HG03045 (cell line): ENCODE results near the gene KCNK16.

Experiments
- ATAC-seq: cut with Tn5 transposase; IDR thresholded peaks from one replicate; pipeline ENCODE4 v1.9.1; 2021; ENCODE audit warnings: mild to moderate bottlenecking, moderate library complexity; ENCODE audit not compliant: unreplicated experiment

The KCNK16 gene

DNA sequence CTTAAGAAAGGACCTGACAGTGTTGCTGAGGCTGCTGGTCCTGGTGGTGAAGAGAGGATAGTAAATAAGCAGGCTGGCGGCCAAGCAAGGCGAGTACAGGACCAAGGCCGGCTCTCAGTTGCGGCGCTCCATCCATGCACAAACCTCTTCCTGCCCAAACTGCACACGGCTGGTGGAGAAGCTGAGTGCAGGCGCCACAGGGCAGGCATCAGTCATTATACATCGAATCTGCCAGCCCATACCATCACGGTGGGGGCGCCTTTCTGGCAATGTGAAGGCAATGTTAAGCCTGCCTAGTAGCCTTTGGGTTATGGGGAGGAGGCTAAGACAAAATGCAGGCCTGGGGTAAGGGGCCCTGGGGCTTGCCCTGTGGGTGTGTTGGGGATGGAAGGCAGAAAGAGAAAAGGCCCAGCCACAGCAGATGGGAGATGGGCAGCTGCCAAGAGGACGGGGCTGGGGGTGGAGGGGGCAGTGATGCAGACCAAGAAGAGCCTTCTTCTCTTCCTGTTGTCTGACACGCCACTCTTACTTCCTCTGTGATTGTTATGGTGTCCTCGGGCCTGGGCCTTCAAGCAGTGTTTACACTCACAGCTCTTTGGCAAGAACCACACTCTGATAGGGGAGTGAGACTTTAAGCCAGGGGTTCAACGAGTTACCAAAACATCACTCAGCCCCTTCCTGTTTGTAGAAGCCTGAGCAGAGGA, 20.3 kb upstream of the KCNK16 start:
- no peak for ATAC-seq

DNA sequence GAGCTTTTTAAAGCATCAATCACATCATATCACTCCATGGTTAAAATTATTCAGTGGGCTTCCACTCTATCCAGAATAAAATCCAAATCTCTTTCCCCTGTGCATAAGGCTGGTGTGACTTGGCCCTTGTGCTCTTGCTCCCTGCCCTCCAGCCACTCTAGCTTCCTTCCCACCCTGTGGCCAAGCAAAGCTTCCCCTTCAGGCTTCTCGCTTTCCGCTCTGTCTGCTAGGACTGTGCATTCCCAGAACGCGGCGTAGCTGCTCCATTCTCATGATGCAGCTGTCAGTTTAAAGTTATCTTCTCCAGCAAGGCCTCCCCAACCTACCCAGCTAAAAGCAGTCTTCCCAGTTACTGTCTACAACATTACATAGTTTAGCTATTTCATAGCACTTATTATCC, 19.4 kb upstream of the KCNK16 start:
- ATAC-seq, result no peak

DNA sequence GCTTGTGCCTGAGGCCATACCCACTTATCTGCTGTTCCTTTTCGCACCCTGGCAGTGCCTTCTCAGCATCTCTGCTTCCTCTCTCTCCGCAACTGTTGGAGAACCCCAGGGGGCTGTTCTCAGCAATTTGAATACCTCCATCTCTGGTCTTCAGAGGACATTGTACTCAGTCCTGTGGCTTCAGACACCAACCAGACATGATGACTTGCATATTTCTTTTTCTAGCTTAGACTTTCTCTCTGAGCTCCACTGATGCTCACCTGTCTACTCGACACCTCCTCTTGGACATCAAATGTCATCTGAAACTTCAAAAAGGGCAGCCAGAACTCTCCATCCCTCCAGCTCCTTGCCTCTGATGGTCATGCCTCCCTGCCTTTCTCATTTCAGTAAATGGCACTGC, 18.9 kb upstream of the KCNK16 start:
- ATAC-seq, result no peak

DNA sequence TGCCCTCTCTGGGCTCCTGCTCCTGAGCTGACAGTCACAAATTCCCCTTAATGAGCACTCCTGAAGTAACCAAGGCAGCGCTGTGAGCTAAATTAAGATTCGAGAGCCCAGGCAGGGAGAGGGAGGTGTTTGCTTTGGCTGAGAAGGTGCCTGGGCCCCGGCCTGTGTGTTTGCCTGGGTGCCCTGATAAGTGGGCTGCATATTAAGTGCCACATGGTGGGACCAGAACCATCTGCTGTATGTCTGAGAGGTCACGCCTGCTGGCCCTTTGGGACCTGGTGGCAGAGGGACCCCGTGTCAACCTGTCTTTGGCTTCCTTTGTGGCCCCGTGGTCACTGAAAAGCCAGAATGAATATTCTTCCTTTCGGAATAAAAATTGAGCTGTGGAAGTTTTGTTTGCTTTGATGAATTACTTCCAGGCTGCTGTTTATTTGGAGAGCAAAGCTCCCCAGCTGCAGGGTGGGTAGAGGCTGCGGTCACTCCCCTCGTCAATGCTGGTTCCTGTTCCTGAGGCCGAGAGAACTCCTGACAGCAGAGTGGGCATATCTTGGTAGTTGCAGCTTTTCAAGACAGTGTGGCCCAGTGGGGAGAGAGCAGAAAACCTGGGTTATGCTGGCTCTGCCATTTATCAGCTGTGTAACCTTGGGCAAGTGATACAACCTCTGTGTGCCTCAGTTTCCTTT, 17.5 kb upstream of the KCNK16 start:
- ATAC-seq, result no peak

DNA sequence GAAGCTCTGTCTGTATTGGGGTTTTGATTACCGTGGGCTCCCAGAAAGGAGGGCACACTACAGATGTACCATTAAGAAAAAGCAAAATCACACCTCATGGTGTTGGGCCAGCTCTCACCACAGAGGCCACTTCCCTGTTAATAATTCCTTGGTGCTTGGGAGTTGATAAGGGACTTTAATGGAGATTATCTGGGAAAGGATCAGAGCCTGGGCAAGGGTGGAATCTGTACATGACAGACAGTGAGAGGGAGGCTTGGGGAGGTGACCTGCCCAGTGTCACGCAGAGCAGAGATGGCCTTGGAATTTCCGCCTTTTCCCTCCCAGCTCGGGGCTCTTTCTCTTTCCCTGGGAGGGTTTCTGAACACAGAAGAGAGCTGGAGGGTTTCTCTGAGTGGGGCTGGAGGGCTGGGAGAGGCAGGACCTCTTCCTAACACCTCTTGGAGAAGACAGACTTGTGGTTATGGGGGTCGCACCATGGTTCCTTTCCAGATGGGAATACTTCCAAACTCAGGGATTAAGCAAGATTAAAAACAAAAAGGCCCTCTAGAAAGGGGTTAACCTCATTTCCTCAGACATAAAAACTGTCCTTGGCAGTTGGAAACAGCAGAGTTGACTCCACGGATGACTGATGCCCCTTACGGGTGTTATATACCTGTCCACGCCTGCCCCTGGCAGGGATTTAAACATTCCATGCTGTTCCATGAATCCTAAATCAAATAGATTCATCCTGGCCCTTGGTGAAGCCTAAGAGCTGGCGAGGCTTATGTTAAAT, 16.8 kb upstream of the KCNK16 start:
- no peak for ATAC-seq

DNA sequence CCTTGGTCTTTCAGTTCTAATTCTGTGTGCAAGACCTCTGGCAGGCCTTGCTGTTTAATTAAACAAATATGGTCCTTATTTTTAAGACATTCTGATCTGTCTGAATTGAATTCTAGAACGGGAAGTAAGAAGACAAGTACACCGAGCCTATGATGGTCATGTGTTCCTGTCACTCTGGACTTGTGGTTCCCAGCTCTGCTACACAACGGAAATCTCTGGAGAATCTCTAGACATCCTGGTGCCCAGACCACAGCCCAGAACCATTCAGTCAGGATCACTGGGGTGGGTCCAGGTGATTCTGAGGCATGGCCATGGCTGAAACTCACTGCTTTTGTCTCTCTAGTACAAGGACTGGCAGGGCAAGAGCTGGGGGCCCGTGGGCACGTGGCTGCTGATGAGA, 15.9 kb upstream of the KCNK16 start:
- no peak for ATAC-seq

DNA sequence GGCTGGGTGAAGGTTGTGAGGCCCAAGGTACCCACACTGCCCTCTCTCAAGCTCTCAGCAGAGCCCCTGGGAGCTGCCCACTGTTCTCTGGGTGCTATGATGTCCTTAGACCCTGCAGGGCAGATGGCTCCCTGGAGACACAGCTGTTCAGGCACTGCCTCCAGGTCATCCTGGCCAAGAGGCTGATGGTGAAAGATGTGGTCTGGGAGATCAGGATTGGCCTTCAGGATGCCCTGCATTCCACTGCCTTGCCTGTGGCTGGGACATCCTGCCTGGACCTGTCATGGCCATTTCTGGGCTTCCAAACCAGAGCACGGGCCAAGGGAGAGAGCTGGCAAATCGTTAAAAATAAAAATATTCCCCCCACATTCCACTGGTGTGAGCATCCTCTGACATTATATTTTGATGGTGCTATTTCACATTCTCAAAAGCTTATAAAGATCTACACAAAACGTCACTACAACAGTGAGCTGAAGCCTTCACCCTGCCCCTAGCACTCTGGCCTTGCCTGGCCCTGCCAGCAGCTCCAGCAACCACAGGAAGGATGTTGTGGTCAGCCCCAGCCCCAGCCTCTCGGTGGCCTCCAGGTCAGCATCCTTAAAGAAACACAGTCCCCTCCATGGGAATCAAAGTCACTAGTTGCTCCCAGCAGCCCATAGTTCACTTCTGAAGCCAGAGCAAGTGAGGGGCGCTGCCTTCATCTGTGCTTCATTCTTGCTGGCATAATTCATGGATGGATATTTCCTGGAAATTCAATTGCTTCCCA, 13.5 kb upstream of the KCNK16 start:
- no peak for ATAC-seq

DNA sequence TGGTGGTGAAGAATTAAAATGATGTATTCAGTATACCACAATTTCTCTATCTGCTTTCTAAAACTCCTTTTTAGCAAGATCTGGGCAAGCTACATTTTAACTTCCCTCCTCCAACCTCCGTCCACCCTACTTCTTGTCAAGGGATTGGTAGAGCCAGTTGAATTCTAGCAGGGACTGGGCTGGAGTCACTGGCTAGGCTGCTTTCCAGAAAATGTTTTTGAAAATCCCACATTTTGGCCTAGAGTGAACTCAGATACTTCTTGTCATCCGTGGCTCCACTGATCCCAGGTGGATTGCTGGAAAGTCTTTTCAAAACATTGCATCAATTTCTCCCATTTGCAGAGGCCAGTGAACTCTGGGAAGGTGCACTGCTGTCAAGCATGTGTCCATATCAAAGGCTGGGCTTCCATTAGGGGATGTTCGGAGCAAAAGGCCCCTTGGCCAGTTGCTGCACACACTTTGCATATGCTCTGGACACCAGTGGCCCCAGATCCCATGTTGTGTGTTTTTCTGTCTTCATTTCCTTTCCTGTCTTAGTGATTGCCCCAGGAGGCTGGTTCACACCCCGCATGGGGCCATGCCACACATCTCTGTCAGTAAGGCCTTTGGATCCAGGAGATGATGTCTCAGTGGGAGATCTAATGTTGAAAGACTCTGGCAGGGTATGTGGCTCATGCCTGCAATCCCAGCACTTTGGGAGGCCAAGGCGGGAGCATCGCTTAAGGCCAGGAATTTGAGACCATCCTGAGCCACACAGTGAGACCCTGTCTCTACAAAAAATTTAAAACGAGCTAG, 11.3 kb upstream of the KCNK16 start:
- ATAC-seq, result no peak

DNA sequence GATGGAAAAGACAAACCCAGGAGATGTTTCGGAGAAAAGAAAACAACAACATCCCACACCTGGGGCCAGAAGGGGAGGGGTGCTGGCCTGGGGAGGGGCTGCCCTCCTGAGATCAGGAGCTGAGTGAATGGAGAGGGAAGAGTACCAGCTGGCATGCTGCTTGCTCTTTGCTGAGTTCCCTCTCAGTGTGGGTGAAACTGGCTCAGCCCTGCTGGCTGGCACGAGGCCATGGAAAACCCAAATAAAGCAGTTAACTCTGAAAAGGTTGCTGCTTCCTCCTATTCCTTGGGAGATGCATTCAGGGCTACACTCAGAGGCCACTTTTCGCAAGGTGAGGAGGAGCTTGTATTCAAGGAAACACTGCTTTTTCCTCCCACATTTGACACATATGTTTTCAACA, 8.0 kb upstream of the KCNK16 start:
- ATAC-seq, result no peak

DNA sequence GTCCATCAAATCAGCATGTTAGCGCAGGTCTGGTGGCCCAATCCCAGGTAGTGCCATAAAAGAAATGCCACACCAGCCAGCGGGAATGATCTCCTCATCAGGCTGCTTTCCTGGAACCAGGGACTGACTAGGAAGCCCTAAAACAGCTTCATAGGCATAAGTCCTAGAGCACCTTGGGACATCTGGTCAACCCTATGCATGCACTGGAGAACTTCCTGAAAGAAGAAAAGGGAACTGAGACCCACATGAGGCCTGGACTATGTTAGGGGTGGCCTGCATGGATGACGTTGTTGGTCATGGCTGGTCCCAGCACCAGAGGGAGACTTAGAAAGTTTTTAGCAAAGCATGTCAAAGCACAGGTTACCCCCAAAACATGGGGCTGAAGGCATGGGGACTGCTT, 7.6 kb upstream of the KCNK16 start:
- no peak for ATAC-seq

DNA sequence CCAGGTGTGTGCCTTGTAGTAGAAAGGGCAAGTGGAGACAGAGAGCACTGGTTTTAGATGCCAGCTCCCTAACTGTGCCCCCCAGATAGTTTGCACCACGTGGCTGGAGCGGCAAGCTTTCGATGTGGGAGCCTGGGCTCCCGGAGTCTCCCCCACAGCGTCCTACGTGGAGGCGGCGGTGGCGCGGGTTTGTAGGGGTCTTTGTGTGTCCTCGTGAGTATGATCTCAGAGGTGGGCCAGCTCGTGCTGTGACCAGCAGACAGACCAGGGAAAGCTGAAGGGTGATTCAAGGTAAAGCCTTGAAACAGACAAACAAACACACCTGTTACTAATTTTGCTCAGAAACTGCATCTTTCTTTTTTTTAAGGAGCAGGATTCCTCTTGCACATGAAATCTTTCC, 5.6 kb upstream of the KCNK16 start:
- ATAC-seq, result no peak

DNA sequence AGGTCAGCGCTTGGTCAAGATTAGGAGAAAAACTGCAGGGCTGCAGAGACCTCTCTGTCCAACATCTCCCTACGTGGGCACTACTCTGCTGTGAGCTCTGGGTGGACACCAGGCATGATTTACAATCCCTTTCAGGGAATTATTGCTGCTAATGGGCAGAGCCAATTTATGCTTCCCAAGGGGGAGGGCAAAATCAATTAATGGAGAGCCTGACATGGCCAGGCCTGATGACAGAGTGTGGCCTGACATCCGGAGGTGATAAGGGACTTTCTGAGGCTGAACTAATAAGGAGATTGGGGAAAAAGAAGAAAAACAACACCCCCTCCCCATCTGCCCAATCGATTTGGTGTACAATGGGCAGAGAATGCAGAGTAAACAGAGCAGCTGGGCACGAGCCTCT, 5.0 kb upstream of the KCNK16 start:
- no peak for ATAC-seq

DNA sequence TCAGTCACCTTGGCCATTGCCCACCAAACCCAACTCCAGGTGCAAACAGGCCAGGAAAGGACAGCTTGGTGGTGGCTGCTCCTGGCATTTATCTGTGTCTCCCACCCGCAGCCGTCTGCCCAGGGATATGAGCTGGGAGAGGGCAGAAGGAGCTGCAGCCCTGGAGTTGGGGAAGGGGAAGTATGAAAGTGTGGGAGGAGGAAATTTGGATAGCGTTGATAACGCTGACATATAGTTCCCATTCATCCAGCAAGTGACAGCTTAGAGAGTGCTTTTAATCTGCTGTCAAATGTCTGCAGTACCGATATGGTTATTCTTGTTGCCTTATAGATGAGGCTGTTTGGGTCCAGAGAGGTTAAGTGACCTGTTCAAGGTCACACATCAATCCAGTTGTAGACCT, 741 bp downstream of the KCNK16 start:
- no peak for ATAC-seq

DNA sequence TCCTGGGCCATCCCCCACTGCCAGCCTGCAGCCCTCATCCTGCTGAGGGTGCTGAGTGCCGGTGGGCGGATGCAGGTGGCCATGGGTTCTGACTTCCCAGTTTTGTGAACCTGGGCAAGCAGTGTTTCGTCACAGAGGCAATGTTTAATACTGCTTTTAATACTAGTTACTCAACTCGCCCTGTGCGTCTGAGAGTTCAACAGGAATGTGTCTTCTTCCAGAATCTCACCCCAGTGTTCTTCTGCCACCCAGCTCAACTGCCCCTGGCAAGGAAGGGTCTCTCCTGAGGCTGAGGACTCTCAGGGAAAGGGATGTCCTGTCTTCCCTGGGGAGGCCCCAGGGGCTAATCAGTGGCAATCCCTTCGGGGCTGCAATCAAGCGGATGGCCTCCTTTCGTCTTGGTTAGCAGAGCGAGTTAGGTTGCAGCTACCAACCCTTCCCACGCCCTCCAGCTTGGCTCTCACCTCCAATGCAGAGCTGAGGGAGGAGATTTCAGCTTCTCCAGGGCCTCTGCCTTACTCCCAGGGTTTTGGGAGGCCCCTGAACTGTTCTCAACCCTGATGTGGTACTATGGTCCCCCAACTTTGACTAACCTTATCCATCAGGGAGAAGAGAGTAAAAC, 2.0 kb downstream of the KCNK16 start:
- ATAC-seq, result no peak

DNA sequence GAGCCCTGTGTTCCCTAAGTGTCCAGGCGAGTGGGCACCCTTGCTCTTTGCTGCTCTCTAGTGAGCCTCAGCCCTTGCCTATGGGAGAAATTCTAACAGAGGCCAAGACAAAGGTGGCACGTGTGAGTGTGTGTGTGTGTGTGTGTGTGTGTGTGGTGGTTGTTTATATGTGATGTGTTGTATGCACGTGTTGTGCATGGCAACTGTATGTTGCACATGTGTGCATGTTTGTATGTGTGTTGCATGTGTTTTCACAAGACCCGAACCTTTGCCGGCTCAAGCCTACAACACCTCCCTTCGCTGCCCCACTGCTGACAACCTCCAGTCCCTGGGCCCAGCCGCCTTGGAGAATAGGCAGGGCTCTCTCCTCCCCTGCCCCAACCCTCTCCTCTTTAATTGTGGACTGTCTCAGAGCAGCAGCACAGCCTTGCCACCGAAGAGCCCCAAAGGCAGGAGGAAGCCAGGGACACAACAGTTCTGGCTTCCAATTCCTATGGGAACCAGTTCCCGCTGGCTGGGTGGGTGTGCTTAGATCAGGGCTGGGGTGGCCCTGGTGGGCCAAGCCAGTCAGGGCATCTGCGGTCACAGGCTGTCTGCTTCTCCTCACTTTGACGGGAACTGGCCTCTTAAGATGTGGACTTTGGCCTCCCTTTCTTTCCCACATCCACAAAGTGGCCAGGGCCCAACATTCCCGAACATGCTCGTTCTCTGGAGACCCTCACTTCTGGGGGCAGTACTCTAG, 2.7 kb downstream of the KCNK16 start:
- no peak for ATAC-seq

DNA sequence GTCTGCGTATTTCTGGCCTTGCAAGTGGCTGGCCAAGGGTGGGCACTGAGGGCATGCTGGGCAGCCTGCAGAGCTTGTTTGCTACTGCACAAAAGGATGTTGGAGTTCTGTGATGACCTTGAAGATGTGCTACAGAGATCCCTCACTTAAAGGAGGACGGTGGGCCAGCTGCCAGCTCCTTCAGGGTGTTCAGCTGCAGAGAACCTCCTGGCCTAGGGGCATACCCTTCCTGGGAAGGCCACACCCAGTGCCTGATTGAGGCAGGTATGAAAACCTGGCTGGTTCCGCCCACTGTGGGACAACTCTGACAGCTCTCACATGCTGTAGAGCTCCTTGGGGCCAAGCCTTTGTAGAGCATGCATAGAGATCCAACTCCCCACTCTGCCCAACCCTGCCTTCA, 5.2 kb downstream of the KCNK16 start:
- ATAC-seq, result no peak

DNA sequence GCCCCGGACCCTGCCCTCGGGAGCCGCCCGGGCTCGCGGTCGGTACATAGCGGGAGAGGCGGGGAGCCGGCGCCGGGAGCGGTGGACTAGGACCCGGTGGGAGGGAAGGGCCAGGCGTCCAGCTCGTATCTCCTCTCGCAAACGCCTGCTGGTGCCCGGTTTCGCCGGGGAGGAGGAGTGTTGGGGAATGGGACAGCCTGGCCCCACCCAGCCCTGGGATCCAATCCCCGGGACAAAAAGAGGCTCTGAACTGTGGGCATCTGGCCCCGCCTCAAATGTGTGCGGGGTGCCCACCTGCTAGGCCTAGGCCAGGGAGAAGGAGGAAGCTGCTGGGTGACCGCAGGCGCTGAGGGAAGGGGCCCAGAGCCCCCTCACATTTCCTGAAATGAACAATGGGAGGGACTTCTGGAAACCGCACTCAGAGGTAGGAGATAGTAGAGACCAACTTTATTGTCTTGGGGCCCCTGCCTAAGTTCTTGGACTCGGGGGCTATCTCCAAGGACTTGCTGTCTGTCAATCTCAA, 8.2 kb downstream of the KCNK16 start, which contains the start of gene KCNK17:
TSS of gene KCNK17 (minus strand) at position 147 of the 523 bp plus-strand sequence. CDS start at position 48, 99 bp downstream.
- no peak for ATAC-seq

DNA sequence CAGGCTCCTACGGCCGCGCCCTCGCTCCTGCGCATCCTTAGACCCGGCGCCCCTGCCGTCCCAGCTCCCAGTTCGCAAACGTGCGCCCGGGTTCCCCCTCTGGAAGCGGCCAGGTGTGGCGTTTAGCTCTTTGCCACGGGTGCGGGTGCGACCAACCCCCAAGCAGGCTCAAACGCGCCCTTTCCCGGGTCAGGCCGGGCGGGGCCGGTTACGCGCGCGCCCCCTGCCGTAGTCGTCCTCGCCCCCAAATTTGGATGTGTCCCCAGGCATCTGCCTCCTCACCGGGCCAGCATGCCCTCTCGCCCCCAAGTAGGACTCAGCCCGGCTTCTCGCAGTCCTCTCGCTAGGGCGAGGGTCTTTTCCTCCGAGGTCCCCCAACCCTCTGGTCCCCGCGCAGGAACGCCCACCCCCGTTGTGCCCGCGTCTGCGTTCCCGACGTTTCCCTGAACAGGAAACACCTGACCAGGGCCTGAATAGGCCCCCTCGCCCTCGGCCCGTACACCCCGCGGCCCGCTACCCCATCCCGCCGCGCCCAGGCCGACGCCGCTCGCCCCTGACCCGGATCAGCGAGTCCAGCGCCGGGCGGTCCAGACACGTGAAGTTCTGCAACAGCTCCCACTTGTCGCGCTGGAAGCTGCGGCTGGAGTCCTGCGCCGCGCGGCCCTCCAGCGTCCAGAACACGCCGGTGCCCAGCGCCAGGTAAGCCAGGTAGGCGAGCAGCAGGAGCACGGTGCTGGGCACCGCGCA, 8.8 kb downstream of the KCNK16 start:
- no peak for ATAC-seq
